Stimulated activated CD4-positive, alpha-beta T cell treated with anti-CD3 and anti-CD28 coated beads, Interleukin-12 subunit alpha, Interleukin-12 subunit beta, amount 100 ng/mL, for 4 hours (primary cell): Measurements from ENCODE around the gene AAK1.
A peak's percentile ranks its signal among the peaks of the same experiment; 100 is the strongest.
"Not testable (repeated sequence)": the region's sequence is repeated elsewhere in the genome, so short reads cannot be mapped to it uniquely, and the experiment has no call there.

Experiments used
- DNase-seq: peaks from one replicate; pipeline ENCODE4 v3.0.0-alpha.2; 2020

The AAK1 gene

DNA sequence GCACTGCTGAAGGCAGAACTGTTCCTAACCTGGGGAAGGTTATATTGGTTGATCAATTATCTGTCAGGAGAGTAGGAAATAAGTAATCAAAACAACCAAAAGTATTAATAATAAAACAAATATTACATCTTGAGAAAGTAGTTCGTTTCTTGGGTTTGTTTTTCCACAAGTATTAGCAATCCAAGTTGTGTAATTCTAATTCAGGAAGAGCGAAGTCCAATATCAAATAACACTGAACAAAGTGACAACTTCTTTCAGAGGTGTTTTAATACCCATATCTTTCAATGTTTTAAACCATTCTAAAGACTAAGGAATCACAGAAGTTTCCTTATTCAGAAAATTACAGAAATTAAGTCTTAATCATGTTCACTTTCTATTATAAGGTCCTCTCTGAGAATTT lies 171.7 kb downstream of the AAK1 start:
- no peak for DNase-seq

DNA sequence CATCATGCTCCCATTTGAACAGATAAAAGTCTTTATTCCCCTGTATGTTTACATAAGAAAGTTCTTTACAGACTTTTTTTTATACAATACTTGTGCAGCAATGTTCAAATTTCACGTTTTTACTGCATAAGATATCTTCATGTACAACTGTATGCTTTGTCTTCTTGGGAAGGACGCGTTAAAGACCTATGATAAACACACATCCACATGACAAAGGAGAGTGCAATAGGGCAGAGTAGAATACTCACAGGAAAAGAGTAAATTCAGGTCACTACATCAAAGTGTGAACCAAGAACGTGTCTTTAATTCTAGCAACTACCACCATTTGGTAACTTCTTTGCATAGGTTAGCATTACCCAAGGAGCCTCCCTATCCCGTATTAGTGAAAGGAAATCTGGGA lies 172.6 kb downstream of the AAK1 start:
- no peak for DNase-seq

DNA sequence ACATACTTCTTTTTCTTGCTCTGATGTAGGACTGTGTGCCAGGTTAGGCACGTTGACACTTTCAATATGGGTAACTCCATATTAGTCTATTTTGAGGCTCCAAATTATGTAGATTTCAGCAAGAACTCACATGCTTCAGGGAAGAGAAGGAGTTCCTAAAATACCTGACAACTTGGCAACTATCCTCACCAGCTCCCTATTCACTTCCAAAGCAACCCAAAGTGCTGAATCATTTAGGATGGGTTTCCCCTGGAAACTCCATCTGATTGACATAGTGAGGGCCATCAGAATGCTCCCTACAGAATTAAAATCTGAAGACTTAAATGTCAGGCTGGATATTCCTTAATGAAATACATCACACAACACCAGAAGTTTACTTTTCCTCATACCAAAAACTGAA lies 173.8 kb downstream of the AAK1 start:
- DNase-seq: no peak

DNA sequence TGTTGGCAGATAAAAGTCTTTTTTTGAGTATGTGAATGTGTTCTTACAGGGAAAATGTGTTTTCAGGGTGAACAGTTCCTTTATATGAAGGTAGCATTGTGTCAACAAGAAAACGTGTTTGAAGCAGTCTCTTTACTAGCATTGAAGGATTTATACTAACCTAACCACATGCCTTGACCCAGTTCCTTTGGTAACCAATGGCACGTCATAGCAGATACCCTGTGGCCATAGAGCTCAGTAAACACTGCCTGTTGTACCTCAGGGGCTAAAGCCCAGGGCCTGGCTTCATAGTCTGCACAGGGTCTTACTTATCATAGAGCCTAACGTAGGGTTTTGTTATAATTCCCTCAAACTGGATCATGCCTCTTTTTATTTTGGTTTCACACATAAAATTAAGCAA lies 174.2 kb downstream of the AAK1 start:
- DNase-seq: no peak

DNA sequence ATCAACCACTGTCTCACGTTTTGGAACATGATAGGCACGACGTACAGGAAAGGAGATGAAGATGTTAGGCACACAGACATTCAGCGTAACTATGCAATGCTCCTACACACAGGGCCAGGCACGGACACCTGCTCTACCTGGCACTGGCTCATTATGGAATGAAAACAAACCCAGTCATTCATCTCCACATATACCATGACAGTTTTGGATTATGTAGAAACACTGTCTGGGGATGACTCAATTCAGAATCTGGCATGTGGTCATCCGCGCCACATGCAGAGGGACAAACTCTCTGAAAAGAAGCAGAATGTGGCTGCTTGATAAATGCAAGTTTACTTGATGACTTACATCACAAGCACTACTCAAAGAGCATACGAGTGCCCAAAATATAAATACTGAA lies 176.8 kb downstream of the AAK1 start:
- DNase-seq: no peak

DNA sequence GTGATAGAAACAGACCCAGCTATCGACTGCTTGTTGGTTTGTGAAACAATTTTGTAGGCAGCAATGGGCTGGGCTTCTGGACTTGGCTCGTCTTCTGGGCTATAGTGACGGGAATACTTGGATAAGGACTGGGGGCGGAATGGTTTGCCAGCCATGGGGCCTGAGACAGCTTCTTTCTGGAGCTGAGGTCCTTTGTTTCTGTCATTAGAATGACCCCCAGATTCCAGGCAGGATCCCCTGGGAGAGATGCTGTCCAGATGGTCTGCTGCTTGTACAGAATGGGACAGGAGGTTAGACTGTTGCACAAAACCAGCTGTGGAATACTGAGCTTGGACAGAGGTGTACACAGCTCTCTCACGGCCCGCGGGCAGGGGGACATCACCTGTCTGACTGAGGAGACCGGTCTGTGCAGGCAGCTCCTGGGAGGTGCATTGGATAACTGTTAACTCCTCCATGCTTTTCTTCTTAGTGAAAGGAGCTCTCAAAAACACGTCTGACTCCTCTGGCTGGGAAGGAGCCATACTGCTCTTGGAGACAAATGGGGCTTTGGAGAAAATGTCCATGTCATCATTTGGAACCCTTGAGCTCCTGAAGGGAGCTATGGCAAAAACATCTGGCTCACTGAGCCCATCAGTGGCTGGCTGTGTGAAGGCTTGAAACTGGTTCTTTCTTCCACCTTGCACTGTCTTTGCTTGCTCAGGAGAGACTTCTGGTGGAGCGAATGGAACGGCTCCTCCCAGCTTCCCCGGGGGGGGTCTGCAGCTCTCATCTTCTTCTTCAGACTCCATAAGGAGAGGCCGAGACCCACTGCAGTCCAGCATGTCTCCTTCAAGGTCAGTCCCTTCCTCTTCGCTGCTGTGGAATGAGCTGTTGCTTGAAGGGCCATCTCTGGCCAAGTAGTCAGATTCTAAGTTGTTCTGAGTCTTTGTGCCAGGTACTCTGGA lies 177.8 kb downstream of the AAK1 start:
- DNase-seq: no peak

DNA sequence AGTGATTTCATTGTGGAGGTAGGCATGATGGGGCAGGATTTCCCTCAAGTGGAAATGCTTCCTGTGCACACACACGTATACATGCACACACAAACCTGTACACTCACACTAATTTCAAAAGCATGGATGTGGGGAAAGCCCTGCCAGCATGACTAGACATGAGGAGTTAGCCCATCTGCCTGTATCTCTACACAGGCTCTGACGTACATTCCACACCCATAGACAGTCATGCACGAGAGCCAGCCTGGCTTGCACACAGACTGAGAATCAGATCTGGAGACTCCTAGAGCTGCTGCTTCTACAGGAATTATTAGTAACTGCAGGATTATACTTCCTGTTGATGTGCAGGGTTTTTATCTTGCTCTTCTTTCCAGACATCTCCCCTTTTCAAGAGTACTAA lies 179.0 kb downstream of the AAK1 start:
- no peak for DNase-seq

DNA sequence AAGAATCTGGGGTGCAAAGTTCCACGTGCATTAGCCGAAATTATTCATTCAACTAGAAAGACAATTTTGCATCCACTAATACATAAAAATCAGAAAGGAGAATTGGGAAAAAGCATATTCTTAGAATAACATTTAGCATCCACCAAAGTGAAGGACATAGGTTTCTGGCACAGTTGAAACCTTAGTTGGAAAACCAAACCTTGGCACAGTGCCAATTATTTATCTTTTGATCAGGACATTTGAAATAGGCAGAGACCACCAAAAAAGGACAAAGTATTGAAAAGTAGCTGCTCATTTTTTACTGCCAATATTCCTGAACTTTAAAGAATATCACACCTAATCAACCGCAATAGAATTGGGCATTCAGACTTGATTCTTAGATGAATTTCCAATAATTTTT lies 180.8 kb downstream of the AAK1 start:
- no peak for DNase-seq

DNA sequence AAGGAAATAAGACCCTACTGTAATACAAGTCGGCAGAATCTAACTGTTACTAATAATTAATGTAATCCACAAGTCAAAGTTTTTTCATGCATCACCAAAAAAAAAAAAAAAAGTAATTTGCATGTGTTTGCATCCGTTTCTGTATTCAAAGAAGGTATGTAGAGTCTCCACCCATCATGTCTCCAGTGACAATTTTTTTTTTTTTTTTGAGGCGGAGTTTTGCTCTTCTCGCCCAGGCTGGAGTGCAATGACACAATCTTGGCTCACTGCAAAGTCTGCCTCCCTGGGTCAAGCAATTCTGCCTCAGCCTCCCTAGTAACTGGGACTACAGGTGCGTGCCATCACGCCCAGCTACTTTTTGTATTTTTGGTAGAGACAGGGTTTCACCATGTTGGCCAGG lies 182.1 kb downstream of the AAK1 start:
- no peak for DNase-seq

DNA sequence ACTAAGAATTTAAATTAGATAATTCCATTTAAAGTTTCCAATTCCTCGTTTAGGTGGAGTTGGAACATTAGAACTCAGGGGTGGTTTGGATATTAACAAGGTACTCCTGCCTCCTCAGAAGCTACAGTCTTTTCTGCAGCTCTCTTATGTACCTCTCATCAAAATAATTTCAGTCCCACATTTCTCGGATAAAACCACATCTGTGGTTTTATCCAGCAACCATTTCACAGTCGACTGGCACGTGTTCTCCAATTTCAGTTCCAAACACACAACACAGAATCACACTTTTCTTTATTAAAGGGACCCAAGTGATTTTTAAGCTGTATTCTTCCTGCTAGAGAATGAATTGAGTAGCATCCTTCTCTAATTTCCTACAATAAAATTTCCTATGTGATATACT lies 183.6 kb downstream of the AAK1 start:
- no peak for DNase-seq

DNA sequence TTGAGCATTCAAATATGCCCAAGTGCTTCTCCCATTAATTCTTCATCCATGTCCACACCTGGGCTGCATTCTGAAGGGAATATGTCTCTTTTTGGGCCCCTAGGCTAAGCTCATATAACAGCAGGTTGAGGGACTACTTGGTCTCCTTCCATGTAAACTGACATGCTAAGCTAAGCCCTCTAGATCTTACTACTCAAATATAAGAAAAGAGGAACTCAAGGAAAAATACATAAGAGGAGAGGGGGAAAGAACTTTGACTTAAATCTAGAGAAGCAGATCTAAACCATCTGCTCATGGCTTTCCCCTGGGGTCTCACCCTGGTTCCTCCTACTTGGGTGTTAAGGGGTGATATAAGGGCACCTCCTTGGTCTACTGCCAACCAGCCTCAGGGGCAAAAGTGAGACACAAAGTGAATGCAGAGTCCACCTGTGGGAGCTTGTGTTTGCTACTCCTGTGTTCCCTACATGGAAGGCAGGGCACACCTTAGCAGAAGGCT lies 186.5 kb downstream of the AAK1 start:
- DNase-seq: no peak

DNA sequence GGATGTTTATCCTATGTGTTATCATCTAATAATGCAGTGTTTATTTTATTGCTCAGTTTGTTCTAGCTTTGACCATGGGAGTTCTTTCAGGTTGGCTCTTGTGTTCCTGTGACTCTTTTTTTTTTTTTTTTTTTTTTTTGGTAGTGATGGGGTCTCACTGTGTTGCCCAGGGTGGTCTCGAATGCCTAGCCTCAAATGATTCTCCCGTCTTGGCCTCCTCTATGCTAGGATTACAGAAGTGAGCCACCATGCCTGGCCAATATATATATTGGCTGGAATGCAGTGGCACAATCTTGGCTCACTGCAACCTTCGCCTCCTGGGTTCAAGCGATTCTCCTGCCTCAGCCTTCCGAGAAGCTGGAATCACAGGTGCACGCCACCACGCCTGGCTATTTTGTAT lies 187.4 kb downstream of the AAK1 start:
- no peak for DNase-seq

DNA sequence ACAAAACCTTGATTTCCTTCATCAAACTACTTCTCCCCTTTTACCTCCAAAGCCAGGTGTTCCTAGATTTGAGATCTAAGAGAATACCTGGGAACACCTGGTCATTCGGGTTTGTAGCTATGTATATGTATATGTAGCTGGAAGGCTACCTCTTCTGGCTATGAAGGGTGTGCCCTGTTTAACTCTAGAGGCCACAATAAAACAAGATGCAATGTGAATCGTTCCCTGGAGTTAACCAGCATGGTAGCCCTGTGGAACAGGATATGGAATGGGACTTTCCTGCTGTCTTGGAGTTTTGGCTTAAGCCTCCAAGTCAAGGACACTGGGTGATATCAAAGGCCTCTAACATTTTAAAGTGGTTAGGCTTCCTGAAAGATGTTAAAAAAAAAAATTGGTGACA lies 188.6 kb downstream of the AAK1 start:
- no peak for DNase-seq

DNA sequence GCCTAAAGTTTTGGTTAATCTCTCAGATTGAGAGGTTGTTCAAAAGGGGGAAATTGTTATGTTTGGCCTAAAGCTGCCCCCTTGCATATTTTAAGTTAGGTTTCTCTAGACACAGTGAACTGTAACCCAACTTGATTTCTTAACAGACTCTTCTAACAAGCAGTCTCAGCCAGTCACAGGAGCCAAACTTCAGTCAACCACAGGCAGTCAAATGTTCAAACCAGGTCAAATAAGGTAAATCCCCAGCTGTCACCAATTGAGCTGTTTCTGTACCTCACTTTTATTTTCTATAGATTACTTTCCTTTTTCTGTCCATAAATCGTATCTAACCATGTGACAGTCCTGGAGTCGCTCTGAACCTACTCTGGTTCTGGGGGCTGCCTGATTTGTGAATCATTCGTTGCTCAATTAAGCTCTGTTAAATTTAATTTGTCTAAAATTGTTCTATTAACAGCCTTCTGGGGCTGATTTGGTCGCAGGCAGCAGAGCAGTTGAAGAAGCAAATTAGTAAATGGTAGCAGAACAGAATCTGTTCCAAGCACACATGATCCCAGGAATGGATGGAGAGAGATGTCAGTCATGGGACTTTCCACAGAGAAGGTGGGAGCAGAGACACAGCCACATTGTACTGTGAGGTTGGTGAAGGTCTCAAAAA lies 189.9 kb downstream of the AAK1 start:
- DNase-seq: no peak

DNA sequence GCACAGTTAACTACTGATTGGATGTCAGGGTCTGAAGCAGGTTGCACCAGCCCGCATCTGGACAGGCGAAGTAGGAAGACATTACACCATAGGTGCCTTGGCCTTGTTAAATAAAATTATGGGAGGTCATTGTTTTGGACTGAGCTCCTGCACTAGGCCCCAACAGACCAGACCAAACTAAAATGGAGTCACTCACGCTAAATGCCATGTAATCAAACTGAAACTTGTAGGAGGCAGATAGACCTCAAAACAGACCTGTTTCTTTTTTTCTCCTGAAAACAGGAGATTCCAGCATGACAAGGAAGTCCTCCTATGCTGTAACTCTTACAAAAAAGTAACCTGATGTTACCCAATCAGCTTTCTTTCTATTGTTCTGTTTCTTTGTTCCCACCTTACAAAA lies 190.9 kb downstream of the AAK1 start:
- DNase-seq: no peak

DNA sequence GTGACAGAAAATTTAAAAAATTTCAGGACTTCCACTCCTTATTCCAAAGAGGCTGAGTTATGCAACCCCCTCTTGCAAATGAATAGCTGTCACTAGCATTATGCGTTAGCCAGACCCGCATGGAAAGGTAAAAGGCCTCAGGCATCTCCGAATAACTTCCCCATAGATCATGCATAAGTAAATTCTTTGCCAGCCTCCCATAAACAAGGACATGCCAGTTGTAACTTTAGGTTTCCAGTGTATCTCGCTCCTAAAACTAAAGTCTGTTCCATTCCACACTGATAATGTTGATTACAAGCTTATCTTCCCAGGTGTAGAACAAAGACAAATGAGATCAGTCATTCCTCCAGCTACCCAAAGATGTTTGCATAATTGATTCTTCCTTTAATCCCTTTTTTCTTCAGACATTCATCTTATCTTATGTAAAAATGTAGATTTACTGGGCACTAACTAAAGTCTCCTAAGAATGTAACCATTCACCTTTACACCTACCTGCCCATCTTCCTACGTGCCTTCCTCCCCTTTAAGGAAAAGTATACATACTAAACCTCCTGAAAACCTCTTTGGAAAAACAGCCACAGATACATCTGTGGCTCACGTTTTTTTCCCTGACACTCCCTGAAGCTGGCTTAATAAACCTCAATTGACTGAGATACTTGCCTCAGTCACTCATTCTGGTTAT lies 192.7 kb downstream of the AAK1 start:
- no peak for DNase-seq

DNA sequence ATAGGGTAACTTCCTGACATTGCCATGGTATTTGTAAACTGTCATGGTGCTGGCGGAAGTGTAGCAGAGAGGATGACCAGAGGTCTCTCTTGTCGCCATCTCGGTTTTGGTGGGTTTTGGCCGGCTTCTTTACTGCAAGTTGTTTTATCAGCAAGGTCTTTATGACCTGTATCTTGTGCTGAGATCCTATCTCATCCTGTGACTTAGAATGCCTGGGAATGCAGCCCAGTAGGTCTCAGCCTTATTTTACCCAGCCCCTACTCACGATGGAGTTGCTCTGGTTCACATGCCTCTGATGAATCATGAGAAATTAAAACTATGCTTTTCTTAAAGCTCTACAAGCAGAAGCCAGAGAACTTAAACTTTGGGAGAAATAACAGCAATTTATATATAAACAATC lies 193.6 kb downstream of the AAK1 start:
- no peak for DNase-seq

DNA sequence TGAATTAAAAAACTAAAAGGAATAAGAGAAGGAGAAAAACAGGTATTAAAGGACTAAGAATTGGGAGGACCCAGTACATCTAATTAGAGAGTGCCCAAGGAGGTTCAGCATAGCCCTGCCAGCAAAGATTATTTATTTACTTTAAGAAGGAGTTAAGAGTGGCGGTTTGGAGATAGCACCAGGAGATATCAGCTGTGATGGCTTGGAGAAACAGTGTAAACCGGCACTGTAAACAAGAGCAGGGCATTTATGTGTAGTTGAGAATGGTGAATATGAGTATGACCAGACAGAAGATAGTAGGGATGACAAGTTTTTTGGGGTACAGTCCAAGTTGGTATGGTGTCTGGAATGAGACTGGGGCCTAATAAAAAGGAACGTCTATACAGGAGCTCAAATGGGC lies 199.9 kb downstream of the AAK1 start:
- DNase-seq: not testable (repeated sequence)

DNA sequence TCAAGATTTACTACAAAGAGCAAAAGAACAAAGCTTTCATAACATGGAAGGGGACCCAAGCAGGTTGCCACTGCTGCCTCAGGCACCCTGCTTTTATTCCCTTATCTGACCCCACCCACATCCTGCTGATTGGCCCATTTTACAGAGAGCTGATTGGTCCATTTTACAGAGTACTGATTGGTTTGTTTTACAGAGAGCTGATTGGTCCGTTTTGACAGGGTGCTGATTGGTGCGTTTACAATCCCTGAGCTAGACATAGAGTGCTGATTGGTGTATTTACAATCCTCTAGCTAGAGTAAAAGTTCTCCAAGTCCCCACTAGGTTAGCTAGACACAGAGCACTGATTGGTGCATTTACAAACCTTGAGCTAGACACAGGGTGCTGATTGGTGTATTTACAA lies 204.0 kb downstream of the AAK1 start:
- DNase-seq: not testable (repeated sequence)

DNA sequence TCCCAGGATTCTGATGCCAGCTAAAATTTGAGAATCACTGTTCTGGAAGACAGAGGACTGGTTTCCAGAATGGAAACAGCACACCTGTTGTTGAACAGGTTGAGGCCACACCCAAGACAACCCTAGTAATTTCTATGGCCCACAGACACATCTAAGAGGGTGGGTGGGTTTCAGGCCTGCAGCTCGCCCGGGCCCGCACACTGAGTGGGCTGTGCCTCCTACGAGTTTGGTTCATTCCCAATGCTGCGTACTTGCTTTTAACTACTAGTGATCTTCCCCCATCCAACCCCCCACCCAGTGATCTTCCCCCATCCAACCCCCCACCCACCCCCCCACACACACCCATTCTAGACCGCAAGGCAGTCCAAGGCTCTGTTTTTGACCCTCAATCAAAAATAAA lies 205.0 kb downstream of the AAK1 start:
- DNase-seq: no peak

DNA sequence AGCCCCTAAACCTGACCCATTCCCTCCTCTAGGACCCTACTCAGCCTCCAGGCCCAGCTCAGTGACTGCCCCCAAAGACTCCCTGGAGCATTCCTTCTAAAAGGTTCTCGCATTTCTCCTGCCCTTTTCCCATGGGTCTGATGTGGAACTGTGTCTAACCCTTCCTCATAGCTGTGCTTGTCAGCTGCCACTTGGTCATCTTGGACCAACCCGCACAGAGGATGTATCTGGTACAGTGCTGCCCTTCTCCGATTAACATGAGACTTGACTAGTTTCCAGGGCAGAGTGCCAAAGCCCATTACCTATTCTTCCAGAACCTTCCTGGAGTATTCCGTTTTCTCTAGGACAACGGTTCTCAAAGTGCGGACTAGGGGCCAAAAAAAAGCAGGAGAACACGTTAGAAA lies 205.8 kb downstream of the AAK1 start:
- DNase-seq: no peak

DNA sequence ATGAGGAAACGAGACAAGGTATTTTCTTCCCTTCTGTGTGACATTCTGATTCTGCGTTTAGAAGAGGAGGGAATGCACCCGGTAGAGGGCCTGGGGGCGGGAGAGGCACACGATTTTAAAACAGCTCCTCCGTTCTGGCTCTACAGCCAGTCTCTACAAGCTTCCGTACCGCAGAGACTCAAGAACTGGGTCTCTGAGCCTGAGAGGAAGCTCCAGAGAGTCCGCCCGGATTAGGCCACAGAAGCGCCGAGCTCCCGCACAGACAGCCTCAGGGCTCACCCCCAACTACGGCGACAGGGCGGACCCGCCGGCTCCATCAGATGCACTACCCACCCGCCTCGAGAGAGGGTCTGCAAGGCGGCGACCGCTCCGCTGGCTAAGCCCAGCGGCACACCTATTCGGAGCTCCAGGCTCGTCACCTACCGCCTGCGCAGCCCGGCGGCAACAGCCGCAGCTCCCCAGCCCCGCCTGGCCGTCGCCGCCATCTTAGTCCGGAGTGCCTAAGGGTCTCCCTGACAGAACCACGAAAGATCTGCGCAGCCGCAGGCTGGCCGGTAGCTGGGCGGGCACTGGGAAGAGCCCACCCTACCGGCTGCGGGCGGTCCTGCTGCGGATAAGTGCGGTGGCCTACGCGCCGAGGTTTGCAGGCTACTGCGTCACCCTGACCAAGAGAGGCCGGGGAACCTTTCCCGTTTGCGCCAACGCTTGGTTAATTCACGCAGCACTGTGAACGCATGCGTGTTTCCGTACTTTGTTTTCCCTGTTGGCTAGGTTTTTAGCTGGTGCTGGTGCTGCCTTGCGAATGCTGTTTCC lies 206.4 kb downstream of the AAK1 start, which contains the start of gene NFU1:
NFU1 (minus strand) TSS at position 498 of the 813 bp plus-strand sequence; CDS start at position 485, 13 bp downstream.
- peak; percentile 83 for DNase-seq

DNA sequence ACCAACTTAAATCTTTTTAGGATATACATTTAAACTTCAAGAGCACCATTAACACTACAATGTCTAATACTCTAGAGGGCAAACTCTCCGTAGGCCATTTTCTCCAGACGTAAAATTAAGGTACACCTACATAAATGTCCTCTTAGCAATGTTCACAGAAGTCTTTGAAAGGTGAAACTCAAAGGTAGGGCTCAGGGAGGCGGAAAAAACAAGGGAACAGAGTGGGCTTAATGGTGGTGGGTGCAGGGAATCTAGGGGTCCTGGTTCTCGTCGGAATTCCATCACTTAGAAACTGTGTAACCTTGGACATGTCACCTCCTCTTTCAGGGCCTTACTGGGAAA lies 207.0 kb downstream of the AAK1 start:
- no peak for DNase-seq
